Activated CD8-positive, alpha-beta memory T cell treated with anti-CD3 and anti-CD28 coated beads for 24 hours (primary cell): ENCODE measurements around the gene TPCN1.

ENCODE experiments used
- DNase-seq: peaks from one replicate; pipeline ENCODE4 v3.0.0-alpha.2; 2020

Gene TPCN1

GRCh38 chr12:113347892-113348291 lies 126.6 kb downstream of the TPCN1 start:
- no peak for DNase-seq
